Measurements from ENCODE around the gene ZNF418.

GRCh38 chr19:57914531-57914930 lies 20.7 kb downstream of the ZNF418 start:
- TF ChIP-seq POLR2A (IDR thresholded peaks at IDR 0.05) (no peak), CTCF (IDR thresholded peaks at IDR 0.05) (no peak)
